Measurements from ENCODE around the gene GPR119.

GRCh38 chrX:130339408-130340222 is 45.9 kb downstream of the GPR119 start, which contains the start of gene SLC25A14:
- TF ChIP-seq EZH2phosphoT487 (IDR thresholded peaks at IDR 0.05; ENCODE audit: insufficient read depth, low read depth) (no peak), EZH2 (IDR thresholded peaks at IDR 0.05; ENCODE audit: insufficient read depth, poor library complexity, severe bottlenecking) (no peak)

Data from GM23248 (cell line).